IMR-90 (cell line): Measurements from ENCODE around the gene ANKRD55. TPM values are rescaled to one million over a fixed set of nuclear protein-coding genes. Genes with fewer than 3 reads are reported as not detected.

Source experiments
- ATAC-seq: fragments of 200-7000 bp; cut with Tn5 transposase; 2 replicates; pipeline ENCODE4 v1.9.1; 2020; ENCODE audit warnings: low read depth, mild to moderate bottlenecking, moderate library complexity
- BruUV-seq: library from RNA; stranded (reverse); fragments of 400-500 nt; replicated peaks from 2 replicates; lab custom pipeline; 2021; lab: Mats Ljungman, UMichigan
- CTCF ChIA-PET: fragments of 300-600 bp; formaldehyde crosslinking; extraction: SDS; loops from one replicate; lab custom pipeline; 2021; ENCODE audit warnings: antibody characterized with exemption; lab: Yijun Ruan, JAX
- POLR2A ChIA-PET: fragments of 300-600 bp; sonication (Branson Sonifier 250); formaldehyde crosslinking; loops from one replicate; lab custom pipeline; 2022; ENCODE audit warnings: antibody characterized with exemption; ENCODE audit not compliant: unreplicated experiment; lab: Charles Lee
- DNase-seq: peaks from one replicate; pipeline ENCODE4 v3.0.0; 2013
- H2AFZ ChIP-seq: replicated peaks from 2 replicates; pipeline ENCODE3; 2013; ENCODE audit warnings: low read length, mild to moderate bottlenecking; ENCODE audit not compliant: poor library complexity
- H2AK5ac ChIP-seq: 2 replicates; pipeline ENCODE4 v1.6.1; 2013; ENCODE audit warnings: low read depth, low read length, inconsistent platforms
- H2AK9ac ChIP-seq: replicated peaks from 2 replicates; pipeline ENCODE3; 2013; ENCODE audit warnings: mild to moderate bottlenecking, low read depth, low read length, moderate library complexity; ENCODE audit not compliant: poor library complexity
- H2BK120ac ChIP-seq: 2 replicates; pipeline ENCODE4 v1.6.1; 2013; ENCODE audit warnings: low read depth, low read length, inconsistent platforms
- H2BK15ac ChIP-seq: 3 replicates; pipeline ENCODE4 v1.6.1; 2013; ENCODE audit warnings: low read depth, low read length, inconsistent platforms
- H2BK20ac ChIP-seq: 2 replicates; pipeline ENCODE4 v1.6.1; 2013; ENCODE audit warnings: low read depth, mild to moderate bottlenecking, inconsistent platforms, low read length, moderate library complexity
- H2BK5ac ChIP-seq: 2 replicates; pipeline ENCODE4 v1.6.1; 2013; ENCODE audit warnings: mild to moderate bottlenecking, low read depth, low read length, inconsistent platforms; ENCODE audit not compliant: poor library complexity, severe bottlenecking
- H3K14ac ChIP-seq: replicated peaks from 2 replicates; pipeline ENCODE4 v1.6.1; 2013; ENCODE audit warnings: low read depth, low read length, inconsistent platforms
- H3K18ac ChIP-seq: 2 replicates; pipeline ENCODE4 v1.6.1; 2013; ENCODE audit warnings: low read depth, low read length, control low read depth
- H3K23ac ChIP-seq: 2 replicates; pipeline ENCODE4 v1.6.1; 2013; ENCODE audit warnings: low read depth, low read length, inconsistent platforms
- H3K27ac ChIP-seq: 2 replicates; pipeline ENCODE4 v1.5.1; 2013; ENCODE audit warnings: mild to moderate bottlenecking, control low read depth, low read length; ENCODE audit not compliant: insufficient read depth
- H3K27me3 ChIP-seq: 2 replicates; pipeline ENCODE4 v1.6.1; 2013; ENCODE audit warnings: low read length; ENCODE audit not compliant: control insufficient read depth, insufficient read depth
- H3K36me3 ChIP-seq: 2 replicates; pipeline ENCODE4 v1.6.1; 2013; ENCODE audit warnings: low read length, mixed read lengths; ENCODE audit not compliant: control insufficient read depth, insufficient read depth
- H3K4ac ChIP-seq: 2 replicates; pipeline ENCODE4 v1.6.1; 2013; ENCODE audit warnings: low read depth, low read length, inconsistent platforms
- H3K4me1 ChIP-seq: 2 replicates; pipeline ENCODE4 v1.6.1; 2013; ENCODE audit warnings: low read length, mixed read lengths; ENCODE audit not compliant: control insufficient read depth, insufficient read depth
- H3K4me2 ChIP-seq: 2 replicates; pipeline ENCODE4 v1.6.1; 2013; ENCODE audit warnings: low read depth, mild to moderate bottlenecking, control low read depth, low read length, moderate library complexity
- H3K4me3 ChIP-seq: 2 replicates; pipeline ENCODE4 v1.5.1; 2013; ENCODE audit warnings: low read depth, mild to moderate bottlenecking, control low read depth, low read length, moderate library complexity; ENCODE audit not compliant: insufficient read depth
- H3K56ac ChIP-seq: 2 replicates; pipeline ENCODE4 v1.6.1; 2013; ENCODE audit warnings: low read length, inconsistent platforms; ENCODE audit not compliant: insufficient read depth; ENCODE audit errors: extremely low read depth
- H3K79me1 ChIP-seq, 2 experiments: 2 replicates each; pipeline ENCODE4 v1.6.1; 2013; ENCODE audit warnings: low read length in 2 of 2, inconsistent platforms in 1 of 2, low read depth in 1 of 2
- H3K9ac ChIP-seq: 2 replicates; pipeline ENCODE4 v1.6.1; 2013; ENCODE audit warnings: low read depth, low read length, control low read depth
- H3K9me1 ChIP-seq: 2 replicates; pipeline ENCODE4 v1.6.1; 2013; ENCODE audit warnings: low read length, inconsistent platforms; ENCODE audit not compliant: insufficient read depth
- H3K9me3 ChIP-seq: 2 replicates; pipeline ENCODE4 v1.6.1; 2013; ENCODE audit warnings: low read length; ENCODE audit not compliant: control insufficient read depth, insufficient read depth
- H4K20me1 ChIP-seq: 2 replicates; pipeline ENCODE4 v1.6.1; 2013; ENCODE audit warnings: low read length, inconsistent platforms; ENCODE audit not compliant: insufficient read depth
- H4K5ac ChIP-seq: 2 replicates; pipeline ENCODE4 v1.6.1; 2013; ENCODE audit warnings: mild to moderate bottlenecking, low read depth, low read length, control low read depth
- H4K8ac ChIP-seq, 2 experiments: 2 replicates each; pipeline ENCODE4 v1.6.1; 2013; ENCODE audit warnings: low read depth in 2 of 2, low read length in 2 of 2, control low read depth in 1 of 2, inconsistent platforms in 1 of 2
- H4K91ac ChIP-seq: 2 replicates; pipeline ENCODE4 v1.6.1; 2013; ENCODE audit warnings: low read depth, low read length, inconsistent platforms; ENCODE audit not compliant: insufficient read depth
- CEBPB ChIP-seq: IDR thresholded peaks from 2 replicates; pipeline ENCODE4 v1.6.1; 2012; ENCODE audit warnings: low read depth, low read length, improper control_type of control experiment
- CHD1 ChIP-seq: IDR thresholded peaks from 2 replicates; pipeline ENCODE4 v1.6.1; 2012; ENCODE audit warnings: low read depth, low read length, improper control_type of control experiment
- CTCF ChIP-seq: conservative IDR thresholded peaks from 2 replicates; pipeline ENCODE4 v1.5.1; 2012; ENCODE audit warnings: mild to moderate bottlenecking, low read depth, low read length, improper control_type of control experiment
- FOS ChIP-seq: fragments of 150-350 bp; IDR thresholded peaks from 2 replicates; pipeline ENCODE4 v1.6.1; 2016; ENCODE audit warnings: low read depth, low read length
- MAFK ChIP-seq: IDR thresholded peaks from 2 replicates; pipeline ENCODE4 v1.6.1; 2012; ENCODE audit warnings: low read depth, low read length, improper control_type of control experiment
- MAZ ChIP-seq: IDR thresholded peaks from 2 replicates; pipeline ENCODE4 v1.6.1; 2012; ENCODE audit warnings: low read depth, mild to moderate bottlenecking, low read length, improper control_type of control experiment, moderate library complexity, borderline replicate concordance
- RAD21 ChIP-seq: IDR thresholded peaks from 2 replicates; pipeline ENCODE4 v1.6.1; 2012; ENCODE audit warnings: low read length, improper control_type of control experiment
- RCOR1 ChIP-seq: IDR thresholded peaks from 2 replicates; pipeline ENCODE4 v1.6.1; 2012; ENCODE audit warnings: mild to moderate bottlenecking, low read length, improper control_type of control experiment; ENCODE audit not compliant: insufficient replicate concordance
- RFX5 ChIP-seq: IDR thresholded peaks from 2 replicates; pipeline ENCODE4 v1.8.0; 2012; ENCODE audit warnings: low read depth, mild to moderate bottlenecking, low read length, moderate library complexity
- USF2 ChIP-seq: fragments of 150-350 bp; IDR thresholded peaks from 2 replicates; pipeline ENCODE4 v1.6.1; 2017; ENCODE audit warnings: mild to moderate bottlenecking, antibody characterized with exemption, low read length, low read depth
- WGBS, 2 experiments: methylation state at CpG; one replicate each; pipeline versions ENCODE4 v1.1.5 to v1.1.7; 2013; ENCODE audit warnings: missing lambda C conversion rate in 2 of 2; ENCODE audit not compliant: insufficient read length in 1 of 2; ENCODE audit errors: extremely low coverage in 2 of 2; 5-methylcytosine and 5-hydroxymethylcytosine counted together
- dilution Hi-C: fragments of 300-500 bp; cut with HindIII; formaldehyde crosslinking; loops from one replicate; pipeline ENCODE4 v1.14.3; 2018; ENCODE audit warnings: low sequenced_read_pairs; ENCODE audit not compliant: unreplicated experiment
- in situ Hi-C: fragments of 300-500 bp; cut with MboI; formaldehyde crosslinking; loops from 3 replicates; pipeline ENCODE4 v1.14.3; 2019; ENCODE audit warnings: low sequenced_read_pairs, inconsistent platforms, mixed read lengths
- intact Hi-C: fragments of 100-400 bp; cut with micrococcal nuclease; formaldehyde crosslinking; loops from 2 replicates; pipeline ENCODE4 v1.10.0; 2022
- polyA plus RNA-seq, 3 experiments: library from polyadenylated mRNA; depleted of rRNA; stranded (reverse); fragments of >200 nt; gene quantifications; 2 replicates each; pipeline ENCODE4 v1.2.3, GENCODE V29; 2012; ENCODE audit warnings: low replicate concordance in 1 of 3
- total RNA-seq: library from RNA; depleted of rRNA; stranded (reverse); fragments of >200 nt; gene quantifications from 2 replicates; pipeline ENCODE4 v1.2.3, GENCODE V29; 2012

Gene ANKRD55
- total and polyA plus RNA-seq, 2 of the 4 experiments (the other 2 are of a cell fraction): not detected

GRCh38 chr5:56215019-56215830 is 17.9 kb downstream of the ANKRD55 start:
- ChIA-PET POLR2A (no interaction called here), CTCF (interaction anchor here (0.8 kb wide), 1 partner anchor 136 kb away, joined by 3 read pairs; no protein-coding TSS in a partner anchor)
- Histone ChIP-seq H2BK20ac (no peak overlapping the region), H3K79me1 (no peaks in the 10 kb centered on the region), H3K36me3 (no peaks in the 10 kb centered on the region), H4K91ac (no peak overlapping the region), H2AK9ac (no peak overlapping the region), H3K9me1 (peaks cover 5% of the 10 kb centered on the region; the same call in 1 of the 2 replicates), H3K4ac (no peak overlapping the region), H3K56ac (no peak overlapping the region), H3K4me1 (0 out of 2 replicates have a peak, but pooled peaks cover 2% of the 10 kb centered on the region), H3K4me3 (no peak overlapping the region), H3K14ac (no peak overlapping the region), H2BK5ac (no peak overlapping the region), H3K9ac (no peak overlapping the region), H2AK5ac (no peak overlapping the region), H3K27me3 (no peaks in the 10 kb centered on the region), H2BK15ac (no peak overlapping the region), H4K5ac (no peak overlapping the region), H3K23ac (no peak overlapping the region), H4K20me1 (no peaks in the 10 kb centered on the region), H3K4me2 (no peak overlapping the region), H4K8ac (no peak overlapping the region), H2BK120ac (no peak overlapping the region), H3K27ac (no peak overlapping the region), H2AFZ (no peak overlapping the region), H3K18ac (no peak overlapping the region), H3K9me3 (peaks cover 4% of the 10 kb centered on the region; the same call in 1 of the 2 replicates)
- no CpG with 5 or more reads among the region's 7 CpGs for WGBS, 2 experiments
- DNase-seq (no peak), ATAC-seq (no peak)
- TF ChIP-seq CEBPB: no peak
- TF ChIP-seq CTCF: no peak
- no peak for TF ChIP-seq CHD1
- TF ChIP-seq FOS: no peak
- no peak for TF ChIP-seq USF2
- no peak for TF ChIP-seq RFX5
- TF ChIP-seq MAFK: no peak
- TF ChIP-seq RAD21: no peak
- TF ChIP-seq RCOR1: no peak
- no peak for TF ChIP-seq MAZ
- intact Hi-C loops: no loop called here
- no TSS peak for BruUV-seq
- dilution Hi-C loops: no loop called here
- in situ Hi-C loops: no loop called here
